HCT116 (cell line): ENCODE measurements around the gene SLC2A1. TPM values are rescaled to one million over a fixed set of nuclear protein-coding genes. Genes with fewer than 3 reads are reported as not detected.

Experiments used
- ATAC-seq: fragments of 200-7000 bp; cut with Tn5 transposase; 2 replicates; pipeline ENCODE4 v1.9.1; 2020; ENCODE audit warnings: mild to moderate bottlenecking, moderate library complexity
- BruUV-seq: library from RNA; stranded (reverse); fragments of 400-500 nt; replicated peaks from 2 replicates; lab custom pipeline; 2021; lab: Mats Ljungman, UMichigan
- CTCF ChIA-PET: fragments of 300-600 bp; sonication (Branson Sonifier 250); formaldehyde crosslinking; loops from one replicate; lab custom pipeline; 2021; ENCODE audit warnings: antibody characterized with exemption; lab: Charles Lee
- POLR2A ChIA-PET: fragments of 300-600, 350-600 bp; sonication (Branson Sonifier 250); formaldehyde crosslinking; loops from one replicate; lab custom pipeline; 2021; ENCODE audit warnings: antibody characterized with exemption; lab: Charles Lee
- RAD21 ChIA-PET, 2 experiments: fragments of 300-600 bp; sonication (Branson Sonifier 250); formaldehyde crosslinking; loops; one replicate each; lab custom pipeline; 2023; ENCODE audit warnings: low total read pairs in 2 of 2; ENCODE audit not compliant: uncharacterized antibody in 2 of 2, unreplicated experiment in 2 of 2, low non-redundant PET in 1 of 2; lab: Charles Lee
- DNase-seq: peaks from one replicate; pipeline ENCODE4 v3.0.0-alpha.2; 2010; ENCODE audit warnings: low read depth, low spot score
- H2AFZ ChIP-seq: fragments of 200-600 bp; shearing (Covaris generic), sonication (generic); 2 replicates; pipeline ENCODE4 v1.6.1; 2017; ENCODE audit warnings: low read depth, mixed run types, mixed read lengths, antibody characterized with exemption, low read length; ENCODE audit not compliant: poor library complexity, severe bottlenecking
- H3K27ac ChIP-seq: 2 replicates; pipeline ENCODE4 v1.5.1; 2012; ENCODE audit warnings: low read depth, low read length
- H3K27me3 ChIP-seq: fragments of 200-600 bp; sonication (generic); 2 replicates; pipeline ENCODE4 v1.6.1; 2016; ENCODE audit warnings: mixed run types, low read length, mixed read lengths; ENCODE audit not compliant: insufficient read depth
- H3K36me3 ChIP-seq, 2 experiments: fragments of 200-500 bp in 1 of 2; fragments of 200-600 bp in 1 of 2; sonication (Bioruptor generic) in 1 of 2; sonication (generic) in 1 of 2; 2 replicates each; pipeline versions ENCODE4 v1.5.1 to v1.6.1; 2014 to 2016; ENCODE audit warnings: low read length in 2 of 2, inconsistent platforms in 1 of 2, mixed read lengths in 1 of 2, mixed run types in 1 of 2; ENCODE audit not compliant: insufficient read depth in 2 of 2, control insufficient read depth in 1 of 2
- H3K4me1 ChIP-seq, 2 experiments: fragments of 200-600 bp in 1 of 2; sonication (generic) in 1 of 2; 2 replicates each; pipeline versions ENCODE4 v1.5.1 to v1.6.1; 2012 to 2017; ENCODE audit warnings: low read length in 2 of 2, inconsistent platforms in 1 of 2, mild to moderate bottlenecking in 1 of 2, mixed read lengths in 1 of 2, mixed run types in 1 of 2, moderate library complexity in 1 of 2; ENCODE audit not compliant: insufficient read depth in 2 of 2, control insufficient read depth in 1 of 2
- H3K4me2 ChIP-seq: fragments of 200-600 bp; sonication (generic); 2 replicates; pipeline ENCODE4 v1.6.1; 2017; ENCODE audit warnings: mixed run types, low read length, mixed read lengths
- H3K4me3 ChIP-seq, 2 experiments: fragments of 200-600 bp in 1 of 2; sonication (generic) in 1 of 2; replicated peaks in 1 of 2; 2 replicates each; pipeline ENCODE4 v1.5.1; 2011 to 2016; ENCODE audit warnings: low read length in 2 of 2, control low read depth in 1 of 2, low read depth in 1 of 2, mild to moderate bottlenecking in 1 of 2, mixed read lengths in 1 of 2, mixed run types in 1 of 2
- H3K79me2 ChIP-seq: fragments of 200-600 bp; sonication (generic); 2 replicates; pipeline ENCODE4 v1.6.1; 2017; ENCODE audit warnings: mild to moderate bottlenecking, mixed run types, low read length, moderate library complexity, mixed read lengths; ENCODE audit not compliant: insufficient read depth
- H3K9ac ChIP-seq: fragments of 200-600 bp; sonication (generic); 2 replicates; pipeline ENCODE4 v1.6.1; 2016; ENCODE audit warnings: low read length, mixed read lengths
- H3K9me2 ChIP-seq: fragments of 200-600 bp; sonication (generic), shearing (Covaris generic); 2 replicates; pipeline ENCODE4 v1.6.1; 2017; ENCODE audit warnings: mixed run types, mild to moderate bottlenecking, moderate library complexity; ENCODE audit not compliant: insufficient read depth
- H3K9me3 ChIP-seq, 2 experiments: fragments of 200-500 bp in 1 of 2; fragments of 200-600 bp in 1 of 2; sonication (Bioruptor generic) in 1 of 2; sonication (generic) in 1 of 2; 2 replicates each; pipeline ENCODE4 v1.6.1; 2014 to 2017; ENCODE audit warnings: low read length in 2 of 2, mixed read lengths in 2 of 2, inconsistent platforms in 1 of 2, low read depth in 1 of 2, mild to moderate bottlenecking in 1 of 2, mixed run types in 1 of 2, moderate library complexity in 1 of 2; ENCODE audit not compliant: control insufficient read depth in 1 of 2, insufficient read depth in 1 of 2
- H4K20me1 ChIP-seq: fragments of 200-600 bp; sonication (generic), shearing (Covaris generic); 2 replicates; pipeline ENCODE4 v1.6.1; 2017; ENCODE audit warnings: mixed run types, mild to moderate bottlenecking, moderate library complexity; ENCODE audit not compliant: insufficient read depth
- EGR1 ChIP-seq: IDR thresholded peaks from 2 replicates; pipeline ENCODE4 v1.6.1; 2012; ENCODE audit warnings: low read depth
- ELF1 ChIP-seq: IDR thresholded peaks from 2 replicates; pipeline ENCODE4 v1.6.1; 2012; ENCODE audit warnings: low read depth, borderline replicate concordance
- FOSL1 ChIP-seq: IDR thresholded peaks from 2 replicates; pipeline ENCODE4 v1.6.1; 2012; ENCODE audit warnings: low read depth
- POLR2AphosphoS5 ChIP-seq: IDR thresholded peaks from 2 replicates; pipeline ENCODE4 v1.6.1; 2011; ENCODE audit warnings: mild to moderate bottlenecking, low read depth, low read length, moderate library complexity
- REST ChIP-seq: IDR thresholded peaks from 2 replicates; pipeline ENCODE4 v1.6.1; 2012; ENCODE audit warnings: low read depth
- ZBTB33 ChIP-seq: IDR thresholded peaks from 2 replicates; pipeline ENCODE4 v1.6.1; 2011; ENCODE audit warnings: mild to moderate bottlenecking, low read length, moderate library complexity; ENCODE audit not compliant: insufficient replicate concordance; ENCODE audit errors: extremely low read depth
- intact Hi-C: fragments of 100-400 bp; cut with micrococcal nuclease; formaldehyde crosslinking; loops from 2 replicates; pipeline ENCODE4 v1.10.0; 2022
- total RNA-seq: library from RNA; stranded (reverse); gene quantifications from one replicate; pipeline ENCODE4 v1.2.1, GENCODE V29; 2021; ENCODE audit not compliant: unreplicated experiment
- TF ChIP-seq, protein P1 (sequence below): IDR thresholded peaks from 2 replicates; pipeline ENCODE4 v1.6.1; 2012
- TF ChIP-seq, protein P2 (sequence below): IDR thresholded peaks from 2 replicates; pipeline ENCODE4 v1.6.1; 2012

SLC2A1 gene
- total RNA-seq, 1 experiment from 2014 or later, result 248 TPM

DNA sequence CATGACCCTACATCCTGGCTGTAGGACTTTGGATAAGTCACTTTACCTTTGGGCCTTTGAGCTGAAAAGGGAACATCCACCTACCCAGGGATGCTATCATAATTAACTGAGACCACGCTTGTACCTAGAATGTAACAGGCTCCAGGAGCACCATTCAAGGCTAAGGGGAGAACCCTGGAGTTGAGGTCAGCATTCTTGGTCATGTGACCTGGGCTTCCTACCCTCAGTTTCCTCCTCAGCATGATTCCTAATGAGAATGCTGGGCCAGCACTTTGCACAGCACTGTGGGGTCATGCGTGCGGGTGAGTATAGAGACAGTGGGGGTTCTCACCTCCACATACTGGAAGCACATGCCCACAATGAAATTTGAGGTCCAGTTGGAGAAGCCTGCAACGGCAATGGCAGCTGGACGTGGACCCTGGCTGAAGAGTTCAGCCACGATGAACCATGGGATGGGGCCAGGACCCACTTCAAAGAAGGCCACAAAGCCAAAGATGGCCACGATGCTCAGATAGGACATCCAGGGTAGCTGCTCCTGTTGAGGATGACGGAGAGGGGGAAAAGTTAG is 31.3 kb downstream of the SLC2A1 start:
- Histone ChIP-seq H3K4me3 (no peak overlapping the region), H3K27ac (no peak overlapping the region), H4K20me1 (no peaks in the 10 kb centered on the region), H3K9me3 (no peaks in the 10 kb centered on the region), H3K4me1 (peaks cover 22 to 61% of the 10 kb centered on the region in 2 experiments), H3K9ac (no peak overlapping the region), H3K9me2 (no peaks in the 10 kb centered on the region), H3K4me2 (no peak overlapping the region), H2AFZ (no peak overlapping the region), H3K36me3 (peaks cover 27 to 45% of the 10 kb centered on the region in 2 experiments), H3K79me2 (peaks cover 25% of the 10 kb centered on the region), H3K27me3 (no peaks in the 10 kb centered on the region)
- ChIA-PET CTCF (interaction anchor here (1.7 kb wide), 1 partner anchor 146 kb away, joined by 5 read pairs; no protein-coding TSS in a partner anchor), POLR2A (no interaction called here), RAD21 (no interaction called here)
- no TSS peak for BruUV-seq
- intact Hi-C loops, result no loop called here
- no peak for DNase-seq
- TF ChIP-seq REST, result no peak
- 0 out of 2 replicates have a peak, but pooled peaks have one; percentile 5 for TF ChIP-seq POLR2AphosphoS5
- no peak for ATAC-seq

GRCh38 chr1:42926879-42927242 is 31.8 kb downstream of the SLC2A1 start:
- no peaks in the 10 kb centered on the region for H3K9me3 ChIP-seq
- no peaks in the 10 kb centered on the region for H3K27me3 ChIP-seq
- intact Hi-C loops, result no loop called here
- H3K9me2 ChIP-seq, result no peaks in the 10 kb centered on the region
- DNase-seq, result no peak
- peaks cover 27 to 45% of the 10 kb centered on the region in 2 experiments for H3K36me3 ChIP-seq
- H2AFZ ChIP-seq, result no peak overlapping the region
- no peak overlapping the region for H3K4me2 ChIP-seq
- ATAC-seq, result no peak
- no peaks in the 10 kb centered on the region for H4K20me1 ChIP-seq
- no TSS peak for BruUV-seq
- TF ChIP-seq FOSL1 (no peak), EGR1 (no peak), POLR2AphosphoS5 (0 out of 2 replicates have a peak, but pooled peaks have one; percentile 8), ELF1 (no peak), ZBTB33 (no peak)
- TF ChIP-seq, protein P1, sequence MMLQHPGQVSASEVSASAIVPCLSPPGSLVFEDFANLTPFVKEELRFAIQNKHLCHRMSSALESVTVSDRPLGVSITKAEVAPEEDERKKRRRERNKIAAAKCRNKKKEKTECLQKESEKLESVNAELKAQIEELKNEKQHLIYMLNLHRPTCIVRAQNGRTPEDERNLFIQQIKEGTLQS, result no peak
- TF ChIP-seq, protein P2, sequence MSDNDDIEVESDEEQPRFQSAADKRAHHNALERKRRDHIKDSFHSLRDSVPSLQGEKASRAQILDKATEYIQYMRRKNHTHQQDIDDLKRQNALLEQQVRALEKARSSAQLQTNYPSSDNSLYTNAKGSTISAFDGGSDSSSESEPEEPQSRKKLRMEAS, result no peak
- RAD21 ChIA-PET, result no interaction called here
- H3K4me3 ChIP-seq, result no peak overlapping the region
- H3K27ac ChIP-seq, result peak overlapping the region; percentile 67; the same call in 1 of the 2 replicates
- peaks cover 20% of the 10 kb centered on the region for H3K79me2 ChIP-seq
- H3K4me1 ChIP-seq, result peaks cover 17 to 57% of the 10 kb centered on the region in 2 experiments
- POLR2A ChIA-PET, result no interaction called here
- no peak overlapping the region for H3K9ac ChIP-seq
- CTCF ChIA-PET, result interaction anchor here (1.6 to 1.7 kb wide), 2 partner anchors 10 to 147 kb away, joined by 4 to 5 read pairs; no protein-coding TSS in a partner anchor
